H1 (cell line): ENCODE results near the gene POC1B. TPM values are rescaled to one million over a fixed set of nuclear protein-coding genes. Genes with fewer than 3 reads are reported as not detected.

Experiments
- CTCF ChIA-PET: fragments of 300-600 bp; sonication (Branson Sonifier 250); formaldehyde crosslinking; loops from one replicate; lab custom pipeline; 2021; ENCODE audit not compliant: partially characterized antibody; lab: Charles Lee
- POLR2A ChIA-PET: fragments of 300-600 bp; sonication (Branson Sonifier 250); formaldehyde crosslinking; loops from one replicate; lab custom pipeline; 2021; ENCODE audit warnings: inconsistent platforms; ENCODE audit not compliant: partially characterized antibody; lab: Charles Lee
- DNase-seq, 2 experiments: peaks; one replicate each; pipeline versions ENCODE4 v3.0.0 to v3.0.0-alpha.2; 2010 to 2022; ENCODE audit warnings: low spot score in 2 of 2, low read depth in 1 of 2, mixed read lengths in 1 of 2
- FAIRE-seq: peaks from 2 replicates; lab custom pipeline; 2011; peaks lifted over from hg19 to GRCh38; lab: Jason Lieb, UNC
- H2AFZ ChIP-seq: 2 replicates; pipeline ENCODE4 v1.8.1; 2012; ENCODE audit warnings: low read length, inconsistent platforms
- H2AK5ac ChIP-seq: 2 replicates; pipeline ENCODE4 v1.6.1; 2013; ENCODE audit warnings: low read depth, low read length
- H2BK120ac ChIP-seq: replicated peaks from 2 replicates; pipeline ENCODE3; 2013; ENCODE audit warnings: low read depth, low read length, inconsistent platforms
- H2BK12ac ChIP-seq: 2 replicates; pipeline ENCODE4 v1.6.1; 2013; ENCODE audit warnings: low read depth, low read length
- H2BK15ac ChIP-seq: 2 replicates; pipeline ENCODE4 v1.6.1; 2013; ENCODE audit warnings: low read length
- H2BK20ac ChIP-seq: 2 replicates; pipeline ENCODE4 v1.6.1; 2013; ENCODE audit warnings: low read length
- H2BK5ac ChIP-seq: 2 replicates; pipeline ENCODE4 v1.6.1; 2013; ENCODE audit warnings: low read depth, low read length
- H3K14ac ChIP-seq: 2 replicates; pipeline ENCODE4 v1.6.1; 2013; ENCODE audit warnings: inconsistent platforms; ENCODE audit not compliant: insufficient read length
- H3K18ac ChIP-seq: 2 replicates; pipeline ENCODE4 v1.6.1; 2013; ENCODE audit warnings: low read length; ENCODE audit errors: extremely low read depth
- H3K23ac ChIP-seq: 2 replicates; pipeline ENCODE4 v1.6.1; 2013; ENCODE audit warnings: inconsistent platforms; ENCODE audit not compliant: insufficient read length
- H3K23me2 ChIP-seq: 2 replicates; pipeline ENCODE4 v1.6.1; 2013; ENCODE audit warnings: low read depth, low read length
- H3K27ac ChIP-seq: 2 replicates; pipeline ENCODE4 v1.6.1; 2011; ENCODE audit warnings: low read depth, low read length, inconsistent platforms
- H3K27me3 ChIP-seq, 4 experiments: replicated peaks in 1 of 4; 1 replicate in 1 of 4; 2 replicates in 3 of 4; pipeline versions ENCODE4 v1.6.1 to v1.8.1; 2011 to 2013; ENCODE audit warnings: low read length in 3 of 4, mild to moderate bottlenecking in 3 of 4, inconsistent platforms in 2 of 4, mixed read lengths in 2 of 4, moderate library complexity in 1 of 4; ENCODE audit not compliant: control insufficient read depth in 3 of 4, insufficient read depth in 3 of 4; ENCODE audit errors: extremely low read depth in 1 of 4
- H3K36me3 ChIP-seq, 4 experiments: 2 replicates each; pipeline versions ENCODE4 v1.6.1 to v1.8.1; 2011 to 2013; ENCODE audit warnings: mild to moderate bottlenecking in 4 of 4, low read length in 3 of 4, moderate library complexity in 2 of 4, control low read depth in 1 of 4, inconsistent platforms in 1 of 4; ENCODE audit not compliant: insufficient read depth in 4 of 4, control insufficient read depth in 2 of 4
- H3K4ac ChIP-seq: replicated peaks from 2 replicates; pipeline ENCODE3; 2013; ENCODE audit warnings: low read length, low read depth, mixed read lengths, inconsistent platforms; ENCODE audit not compliant: insufficient read length
- H3K4me1 ChIP-seq, 4 experiments: replicated peaks in 1 of 4; 1 replicate in 1 of 4; 2 replicates in 3 of 4; pipeline versions ENCODE4 v1.6.1 to v1.8.1; 2011 to 2013; ENCODE audit warnings: low read length in 3 of 4, inconsistent platforms in 2 of 4, mixed read lengths in 1 of 4; ENCODE audit not compliant: insufficient read depth in 4 of 4, control insufficient read depth in 3 of 4
- H3K4me2 ChIP-seq, 2 experiments: 2 replicates each; pipeline versions ENCODE4 v1.6.1 to v1.8.1; 2011 to 2013; ENCODE audit warnings: low read depth in 2 of 2, low read length in 2 of 2, control low read depth in 1 of 2, inconsistent platforms in 1 of 2, mild to moderate bottlenecking in 1 of 2; ENCODE audit not compliant: insufficient read depth in 1 of 2
- H3K4me3 ChIP-seq, 4 experiments: fragments of 200-600, 300-600 bp in 1 of 4; sonication (generic), shearing (Covaris generic), sonication (Bioruptor Twin) in 1 of 4; 2 replicates each; pipeline versions ENCODE4 v1.5.1 to v1.8.1; 2011 to 2016; ENCODE audit warnings: low read length in 4 of 4, low read depth in 3 of 4, control low read depth in 2 of 4, inconsistent platforms in 2 of 4, mild to moderate bottlenecking in 2 of 4, mixed read lengths in 1 of 4, moderate library complexity in 1 of 4; ENCODE audit not compliant: insufficient read depth in 2 of 4; ENCODE audit errors: extremely low read depth in 1 of 4
- H3K56ac ChIP-seq: replicated peaks from 2 replicates; pipeline ENCODE3; 2013; ENCODE audit warnings: low read depth, mild to moderate bottlenecking, mixed read lengths, low read length, inconsistent platforms; ENCODE audit not compliant: insufficient read length
- H3K79me1 ChIP-seq: 2 replicates; pipeline ENCODE4 v1.6.1; 2013; ENCODE audit warnings: low read depth, low read length, control low read depth
- H3K79me2 ChIP-seq, 2 experiments: 2 replicates each; pipeline versions ENCODE4 v1.6.1 to v1.8.1; 2012 to 2013; ENCODE audit warnings: low read length in 2 of 2, mild to moderate bottlenecking in 2 of 2, inconsistent platforms in 1 of 2; ENCODE audit not compliant: insufficient read depth in 2 of 2, control insufficient read depth in 1 of 2
- H3K9ac ChIP-seq, 4 experiments: replicated peaks in 1 of 4; 1 replicate in 1 of 4; 2 replicates in 3 of 4; pipeline versions ENCODE4 v1.6.1 to v1.8.1; 2011 to 2013; ENCODE audit warnings: low read depth in 3 of 4, low read length in 3 of 4, control low read depth in 2 of 4, mild to moderate bottlenecking in 2 of 4, moderate library complexity in 2 of 4, inconsistent platforms in 1 of 4; ENCODE audit errors: extremely low read depth in 1 of 4
- H3K9me3 ChIP-seq, 2 experiments: 2 replicates each; pipeline versions ENCODE4 v1.6.1 to v1.8.1; 2012 to 2013; ENCODE audit warnings: mild to moderate bottlenecking in 2 of 2, moderate library complexity in 2 of 2, control low read depth in 1 of 2, inconsistent platforms in 1 of 2, low read depth in 1 of 2, low read length in 1 of 2, mixed read lengths in 1 of 2; ENCODE audit not compliant: insufficient read depth in 2 of 2
- H4K20me1 ChIP-seq, 2 experiments: replicated peaks in 1 of 2; 2 replicates each; pipeline versions ENCODE3 to v1.8.1; 2011 to 2013; ENCODE audit warnings: inconsistent platforms in 2 of 2, low read length in 2 of 2, mild to moderate bottlenecking in 1 of 2; ENCODE audit not compliant: insufficient read depth in 2 of 2, control insufficient read depth in 1 of 2
- H4K5ac ChIP-seq: 2 replicates; pipeline ENCODE4 v1.6.1; 2013; ENCODE audit warnings: low read length, low read depth, mixed read lengths, inconsistent platforms; ENCODE audit not compliant: insufficient read length
- H4K8ac ChIP-seq: 2 replicates; pipeline ENCODE4 v1.8.0; 2013; ENCODE audit warnings: mild to moderate bottlenecking, moderate library complexity, low read length, inconsistent platforms; ENCODE audit not compliant: insufficient read depth; ENCODE audit errors: extremely low read depth
- H4K91ac ChIP-seq: replicated peaks from 2 replicates; pipeline ENCODE3; 2013; ENCODE audit warnings: low read length, mixed read lengths, inconsistent platforms; ENCODE audit not compliant: insufficient read length
- BACH1 ChIP-seq: IDR thresholded peaks from 2 replicates; pipeline ENCODE4 v1.6.1; 2012; ENCODE audit warnings: low read length, improper control_type of control experiment
- CEBPB ChIP-seq: IDR thresholded peaks from 2 replicates; pipeline ENCODE4 v1.6.1; 2012; ENCODE audit warnings: low read depth, low read length
- CHD1 ChIP-seq: IDR thresholded peaks from 2 replicates; pipeline ENCODE4 v1.6.1; 2012; ENCODE audit warnings: low read depth, low read length, improper control_type of control experiment
- SIX5 ChIP-seq: IDR thresholded peaks from 2 replicates; pipeline ENCODE4 v1.6.1; 2011; ENCODE audit warnings: mild to moderate bottlenecking, low read depth, low read length
- SUZ12 ChIP-seq: fragments of 200-600 bp; sonication (generic); IDR thresholded peaks from 2 replicates; pipeline ENCODE4 v1.6.1; 2012; ENCODE audit warnings: mild to moderate bottlenecking, inconsistent platforms, low read length, moderate library complexity, mixed read lengths
- TAF7 ChIP-seq: optimal IDR thresholded peaks from 2 replicates; pipeline ENCODE3; 2011; ENCODE audit warnings: low read depth, mild to moderate bottlenecking, inconsistent platforms, low read length, moderate library complexity, borderline replicate concordance
- TEAD4 ChIP-seq: IDR thresholded peaks from 2 replicates; pipeline ENCODE4 v1.6.1; 2012; ENCODE audit warnings: low read depth, low read length, inconsistent platforms, mixed read lengths
- YY1 ChIP-seq: IDR thresholded peaks from 2 replicates; pipeline ENCODE4 v1.6.1; 2011; ENCODE audit warnings: low read depth, mild to moderate bottlenecking, low read length
- ZNF274 ChIP-seq: IDR thresholded peaks from 2 replicates; pipeline ENCODE4 v1.7.0; 2012; ENCODE audit warnings: low read length, borderline replicate concordance; ENCODE audit errors: extremely low read depth
- WGBS, 2 experiments: shearing (Covaris generic) in 1 of 2; methylation state at CpG; one replicate each; pipeline versions ENCODE4 v1.1.6 to v1.1.7; 2013 to 2015; ENCODE audit warnings: low lambda C conversion rate in 2 of 2, mixed read lengths in 2 of 2, inconsistent platforms in 1 of 2, low coverage in 1 of 2, missing lambda C conversion rate in 1 of 2; ENCODE audit not compliant: insufficient replicate concordance in 2 of 2, insufficient coverage in 1 of 2, insufficient read length in 1 of 2; ENCODE audit errors: extremely low coverage in 1 of 2, missing lambda C conversion rate in 1 of 2; 5-methylcytosine and 5-hydroxymethylcytosine counted together
- polyA plus RNA-seq, 7 experiments: library from polyadenylated mRNA; depleted of rRNA in 3 of 7; stranded (reverse) in 5 of 7; unstranded in 2 of 7; fragments of >200 nt in 5 of 7; fragments of 200-250 nt in 2 of 7; gene quantifications; 1 replicate in 5 of 7; 2 replicates in 1 of 7; 4 replicates in 1 of 7; pipeline versions ENCODE4 v1.2.1 to v1.2.3, GENCODE V29; 2011 to 2013; ENCODE audit warnings: missing spikeins in 2 of 7, mixed read lengths in 2 of 7
- total RNA-seq: library from RNA; stranded (reverse); fragmentation: NEBNext Ultra II Directional; extraction: Animal tissue kit (Norgen Biotek cat#: 25700); gene quantifications from 2 replicates; pipeline ENCODE4 v1.2.1, GENCODE V29; 2021

POC1B gene
- total and polyA plus RNA-seq, 2 of the 8 experiments (the other 6 are each of a cell fraction or from before 2014, with no cell fraction given) = 7.5 to 16.3 TPM

DNA sequence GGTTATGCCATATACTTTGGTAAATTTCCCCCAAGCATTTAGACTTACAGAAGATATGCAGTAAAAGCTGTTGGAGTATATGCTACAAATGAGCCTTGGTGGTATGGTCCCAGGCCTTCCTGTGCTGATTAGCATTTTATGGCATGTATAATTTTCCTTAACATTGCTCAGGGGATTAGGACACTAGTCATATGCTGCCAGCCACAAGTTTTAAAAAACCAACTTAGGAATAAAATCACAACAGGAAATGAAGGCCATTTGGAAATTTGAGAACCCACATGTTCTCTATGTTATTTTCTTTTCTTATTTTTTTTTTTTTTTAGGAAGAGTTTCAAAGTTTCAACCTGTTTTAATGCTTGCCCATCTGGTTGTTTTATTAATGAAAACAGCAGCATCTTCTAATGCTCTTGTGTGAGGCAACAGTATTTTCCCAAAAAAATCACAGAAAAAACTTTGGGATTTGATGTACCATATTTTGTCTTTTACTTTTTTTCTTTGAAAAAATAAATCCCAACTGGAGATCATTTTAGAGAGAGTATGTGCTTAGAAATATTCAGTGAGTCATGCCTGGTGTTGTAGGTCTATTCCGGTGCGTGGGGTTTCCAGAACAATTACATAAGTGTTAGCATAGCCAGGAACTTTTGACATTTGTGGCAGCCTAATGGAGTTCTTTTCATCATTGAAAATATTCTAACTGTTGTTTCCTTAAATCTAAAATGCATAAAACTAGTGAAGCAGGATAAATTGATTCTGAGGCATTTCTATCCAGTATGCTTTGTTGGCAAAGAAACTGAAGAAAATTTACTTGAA, 151.9 kb downstream of the POC1B start:
- Histone ChIP-seq H3K18ac (no peak overlapping the region), H2AK5ac (no peak overlapping the region), H3K79me1 (no peaks in the 10 kb centered on the region), H3K23me2 (no peaks in the 10 kb centered on the region), H4K91ac (no peak overlapping the region), H3K9me3 (no peaks in the 10 kb centered on the region), H4K8ac (no peak overlapping the region), H2BK120ac (no peak overlapping the region), H3K27ac (no peak overlapping the region), H3K27me3 (no peaks in the 10 kb centered on the region), H3K14ac (no peak overlapping the region), H3K4me1 (peaks cover 0 to 4% (median 0%) of the 10 kb centered on the region in 4 experiments; a peak in 1 of 7 replicates), H3K23ac (no peak overlapping the region), H3K79me2 (no peaks in the 10 kb centered on the region), H2AFZ (no peak overlapping the region), H3K36me3 (no peaks in the 10 kb centered on the region), H3K4ac (no peak overlapping the region), H3K4me3 (no peak overlapping the region), H3K56ac (no peak overlapping the region), H2BK20ac (no peak overlapping the region), H3K9ac (no peak overlapping the region), H3K4me2 (no peak overlapping the region), H4K20me1 (no peaks in the 10 kb centered on the region), H4K5ac (no peak overlapping the region), H2BK12ac (no peak overlapping the region), H2BK5ac (no peak overlapping the region), H2BK15ac (no peak overlapping the region)
- no peak for TF ChIP-seq TAF7
- TF ChIP-seq YY1 = no peak
- no peak for TF ChIP-seq TEAD4
- TF ChIP-seq ZNF274 = no peak
- no peak for TF ChIP-seq SUZ12
- TF ChIP-seq SIX5 = no peak
- TF ChIP-seq CHD1 = no peak
- TF ChIP-seq CEBPB = no peak
- TF ChIP-seq BACH1 = no peak
- ChIA-PET CTCF (interaction anchor here (0.7 to 1.4 kb wide), 3 partner anchors 10 to 23 kb away, joined by 3 to 5 read pairs (median 3); no protein-coding TSS in a partner anchor), POLR2A (no interaction called here)
- DNase-seq (no peak), FAIRE-seq (no peak)
- 84% methylated on average over 2 of the region's 2 CpGs; no CpG with 5 or more reads in 1 of the 2 experiments for WGBS, 2 experiments
